H1 (cell line): ENCODE results near the gene DACT1. TPM values are rescaled to one million over a fixed set of nuclear protein-coding genes. Genes with fewer than 3 reads are reported as not detected.

ENCODE experiments used
- BACH1 ChIP-seq: IDR thresholded peaks from 2 replicates; pipeline ENCODE4 v1.6.1; 2012; ENCODE audit warnings: low read length, improper control_type of control experiment
- CBX5 ChIP-seq: fragments of 300-800, 300-1000 bp; sonication (generic); IDR thresholded peaks from 2 replicates; pipeline ENCODE4 v1.7.1; 2016; ENCODE audit warnings: antibody characterized with exemption, low read length, low read depth
- CHD7 ChIP-seq: fragments of 300-600 bp; sonication (generic); IDR thresholded peaks from 2 replicates; pipeline ENCODE4 v1.7.1; 2012; ENCODE audit warnings: low read length, moderate library complexity, mild to moderate bottlenecking, inconsistent platforms; ENCODE audit not compliant: insufficient replicate concordance
- EGR1 ChIP-seq: IDR thresholded peaks from 2 replicates; pipeline ENCODE4 v1.6.1; 2011; ENCODE audit warnings: low read depth, low read length, borderline replicate concordance
- EZH2 ChIP-seq: fragments of 200-600 bp; sonication (generic); IDR thresholded peaks from 2 replicates; pipeline ENCODE4 v1.7.1; 2012; ENCODE audit warnings: low read depth, mild to moderate bottlenecking, moderate library complexity, low read length, inconsistent platforms; ENCODE audit not compliant: severe bottlenecking
- RNF2 ChIP-seq: fragments of 200-900, 300-1000 bp; sonication (generic); IDR thresholded peaks from 2 replicates; pipeline ENCODE4 v1.7.1; 2016; ENCODE audit warnings: borderline replicate concordance, low read depth, mild to moderate bottlenecking, antibody characterized with exemption, low read length; ENCODE audit not compliant: poor library complexity, severe bottlenecking; ENCODE audit errors: missing control alignments
- SRF ChIP-seq: IDR thresholded peaks from 2 replicates; pipeline ENCODE4 v1.6.1; 2011; ENCODE audit warnings: mild to moderate bottlenecking, low read depth, low read length, moderate library complexity
- polyA plus RNA-seq, 7 experiments: library from polyadenylated mRNA; depleted of rRNA in 3 of 7; stranded (reverse) in 5 of 7; unstranded in 2 of 7; fragments of >200 nt in 5 of 7; fragments of 200-250 nt in 2 of 7; gene quantifications; 1 replicate in 5 of 7; 2 replicates in 1 of 7; 4 replicates in 1 of 7; pipeline versions ENCODE4 v1.2.1 to v1.2.3, GENCODE V29; 2011 to 2013; ENCODE audit warnings: missing spikeins in 2 of 7, mixed read lengths in 2 of 7
- total RNA-seq: library from RNA; stranded (reverse); fragmentation: NEBNext Ultra II Directional; extraction: Animal tissue kit (Norgen Biotek cat#: 25700); gene quantifications from 2 replicates; pipeline ENCODE4 v1.2.1, GENCODE V29; 2021
- TF ChIP-seq, protein P1 (sequence below): IDR thresholded peaks from 2 replicates; pipeline ENCODE4 v1.6.1; 2011; ENCODE audit warnings: low read length, improper control_type of control experiment

The DACT1 gene
- total and polyA plus RNA-seq, 2 of the 8 experiments (the other 6 are each of a cell fraction or from before 2014, with no cell fraction given), result 3.2 to 29.8 TPM

DNA sequence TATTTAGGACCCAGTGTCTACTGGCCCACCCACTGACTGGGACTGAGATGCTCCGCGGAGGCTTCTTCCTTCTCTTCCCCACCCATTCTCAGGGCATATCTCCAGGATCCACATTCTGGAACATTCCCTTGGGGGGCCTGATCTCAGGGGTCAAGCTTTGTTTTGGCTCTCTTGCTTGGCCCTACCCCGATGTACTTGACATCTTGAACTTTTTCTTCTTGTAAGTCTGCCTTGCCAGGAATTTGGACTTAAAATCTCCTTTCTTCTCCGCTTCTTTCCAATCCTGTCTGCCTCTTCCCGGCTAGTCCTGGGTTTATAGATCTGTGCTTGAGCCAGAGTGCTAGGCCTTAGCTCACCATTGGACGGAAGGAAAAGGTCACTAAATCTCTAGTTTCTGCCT is 22.1 kb downstream of the DACT1 start (continued):
- TF ChIP-seq CHD7, result no peak
- TF ChIP-seq EZH2, result no peak
- no peak for TF ChIP-seq RNF2
- no peak for TF ChIP-seq BACH1
- no peak for TF ChIP-seq CBX5
- TF ChIP-seq EGR1, result no peak
- no peak for TF ChIP-seq SRF
- TF ChIP-seq, protein P1, sequence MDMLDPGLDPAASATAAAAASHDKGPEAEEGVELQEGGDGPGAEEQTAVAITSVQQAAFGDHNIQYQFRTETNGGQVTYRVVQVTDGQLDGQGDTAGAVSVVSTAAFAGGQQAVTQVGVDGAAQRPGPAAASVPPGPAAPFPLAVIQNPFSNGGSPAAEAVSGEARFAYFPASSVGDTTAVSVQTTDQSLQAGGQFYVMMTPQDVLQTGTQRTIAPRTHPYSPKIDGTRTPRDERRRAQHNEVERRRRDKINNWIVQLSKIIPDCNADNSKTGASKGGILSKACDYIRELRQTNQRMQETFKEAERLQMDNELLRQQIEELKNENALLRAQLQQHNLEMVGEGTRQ, result no peak
